Endothelial cell (in vitro differentiated cells): ENCODE measurements around the gene MKNK2. TPM values are rescaled to one million over a fixed set of nuclear protein-coding genes. Genes with fewer than 3 reads are reported as not detected.

Experiments used
- DNase-seq: peaks from one replicate; pipeline ENCODE4 v3.0.0; 2021; ENCODE audit warnings: low spot score
- H3K27ac Mint-ChIP-seq: one replicate; pipeline ENCODE4 v1.8.0; 2021; ENCODE audit warnings: mixed read lengths, inconsistent platforms; ENCODE audit not compliant: unreplicated experiment
- H3K27me3 Mint-ChIP-seq: one replicate; pipeline ENCODE4 v1.8.0; 2021; ENCODE audit warnings: mild to moderate bottlenecking, moderate library complexity, mixed read lengths, inconsistent platforms; ENCODE audit not compliant: unreplicated experiment
- H3K36me3 Mint-ChIP-seq: one replicate; pipeline ENCODE4 v1.8.0; 2021; ENCODE audit warnings: mild to moderate bottlenecking, low read depth, mixed read lengths, inconsistent platforms; ENCODE audit not compliant: unreplicated experiment
- H3K4me1 Mint-ChIP-seq: one replicate; pipeline ENCODE4 v1.8.0; 2021; ENCODE audit warnings: mild to moderate bottlenecking, mixed read lengths, inconsistent platforms; ENCODE audit not compliant: unreplicated experiment
- H3K4me3 Mint-ChIP-seq: one replicate; pipeline ENCODE4 v1.8.0; 2021; ENCODE audit warnings: mild to moderate bottlenecking, mixed read lengths, inconsistent platforms; ENCODE audit not compliant: unreplicated experiment
- H3K9me3 Mint-ChIP-seq: one replicate; pipeline ENCODE4 v1.8.0; 2021; ENCODE audit warnings: mixed read lengths, inconsistent platforms; ENCODE audit not compliant: unreplicated experiment
- total RNA-seq: library from RNA; stranded (reverse); fragmentation: NEBNext Ultra II Directional; extraction: Animal tissue kit (Norgen Biotek cat#: 25700); gene quantifications from one replicate; pipeline ENCODE4 v1.2.1, GENCODE V29; 2021; ENCODE audit not compliant: unreplicated experiment
- TF ChIP-seq, protein P1 (sequence below): fragments of 200-600 bp; sonication (generic); IDR thresholded peaks from one replicate; pipeline ENCODE4 v1.5.0; 2021; ENCODE audit warnings: antibody characterized with exemption; ENCODE audit not compliant: unreplicated experiment

MKNK2 gene
- total RNA-seq, 1 donor from 2014 or later, result 228 TPM

GRCh38 chr19:2014731-2015607 is 36.1 kb downstream of the MKNK2 start:
- Mint-ChIP-seq H3K27ac (no peak overlapping the region), H3K9me3 (no peaks in the 10 kb centered on the region), H3K4me3 (no peak overlapping the region), H3K36me3 (peaks cover 9% of the 10 kb centered on the region), H3K4me1 (no peaks in the 10 kb centered on the region), H3K27me3 (peaks cover 7% of the 10 kb centered on the region)
- TF ChIP-seq, protein P1, sequence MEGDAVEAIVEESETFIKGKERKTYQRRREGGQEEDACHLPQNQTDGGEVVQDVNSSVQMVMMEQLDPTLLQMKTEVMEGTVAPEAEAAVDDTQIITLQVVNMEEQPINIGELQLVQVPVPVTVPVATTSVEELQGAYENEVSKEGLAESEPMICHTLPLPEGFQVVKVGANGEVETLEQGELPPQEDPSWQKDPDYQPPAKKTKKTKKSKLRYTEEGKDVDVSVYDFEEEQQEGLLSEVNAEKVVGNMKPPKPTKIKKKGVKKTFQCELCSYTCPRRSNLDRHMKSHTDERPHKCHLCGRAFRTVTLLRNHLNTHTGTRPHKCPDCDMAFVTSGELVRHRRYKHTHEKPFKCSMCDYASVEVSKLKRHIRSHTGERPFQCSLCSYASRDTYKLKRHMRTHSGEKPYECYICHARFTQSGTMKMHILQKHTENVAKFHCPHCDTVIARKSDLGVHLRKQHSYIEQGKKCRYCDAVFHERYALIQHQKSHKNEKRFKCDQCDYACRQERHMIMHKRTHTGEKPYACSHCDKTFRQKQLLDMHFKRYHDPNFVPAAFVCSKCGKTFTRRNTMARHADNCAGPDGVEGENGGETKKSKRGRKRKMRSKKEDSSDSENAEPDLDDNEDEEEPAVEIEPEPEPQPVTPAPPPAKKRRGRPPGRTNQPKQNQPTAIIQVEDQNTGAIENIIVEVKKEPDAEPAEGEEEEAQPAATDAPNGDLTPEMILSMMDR, result no peak
- no peak for DNase-seq

DNA sequence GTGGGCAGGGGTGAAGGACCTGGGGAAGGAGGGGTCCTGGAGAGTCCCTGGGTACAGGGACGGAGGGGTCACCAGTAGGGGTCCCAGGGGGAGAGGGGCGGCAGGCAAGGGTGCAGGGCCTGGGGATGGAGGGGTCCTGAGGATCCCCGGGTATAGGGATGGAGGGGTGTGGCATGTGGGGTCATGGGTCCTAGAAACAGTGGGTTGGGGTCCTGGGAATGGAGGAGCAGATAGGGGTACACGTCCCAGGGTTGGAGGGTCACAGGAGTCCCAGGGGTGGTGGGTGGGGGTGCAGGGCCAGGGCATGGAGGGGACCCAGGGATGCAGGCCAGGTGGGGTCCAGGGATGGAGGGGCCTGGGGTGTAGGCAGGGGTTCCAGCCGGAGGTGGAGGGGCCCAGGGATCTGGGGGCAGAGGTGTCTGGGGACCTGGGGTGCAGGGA is 36.9 kb downstream of the MKNK2 start:
- no peak overlapping the region for H3K4me3 Mint-ChIP-seq
- H3K36me3 Mint-ChIP-seq, result peaks cover 9% of the 10 kb centered on the region
- no peaks in the 10 kb centered on the region for H3K9me3 Mint-ChIP-seq
- TF ChIP-seq, protein P1, result no peak
- H3K4me1 Mint-ChIP-seq, result no peaks in the 10 kb centered on the region
- peaks cover 7% of the 10 kb centered on the region for H3K27me3 Mint-ChIP-seq
- no peak overlapping the region for H3K27ac Mint-ChIP-seq
- no peak for DNase-seq

DNA sequence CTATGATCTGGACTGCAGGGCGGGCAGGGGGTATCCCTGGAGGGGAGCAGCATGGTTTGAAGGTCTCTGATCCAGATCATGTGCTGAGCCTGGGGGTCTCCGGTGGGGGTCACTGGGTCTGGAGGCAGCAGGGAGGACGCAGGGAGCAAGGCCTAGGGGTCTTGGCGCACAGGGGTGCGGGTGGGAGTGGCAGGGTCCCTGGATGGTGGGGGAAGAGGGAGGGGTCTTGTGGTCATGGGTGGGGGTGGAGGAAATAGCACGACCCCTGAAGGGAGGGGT is 37.4 kb downstream of the MKNK2 start:
- Mint-ChIP-seq H3K27ac (no peak overlapping the region), H3K4me1 (no peaks in the 10 kb centered on the region), H3K27me3 (peaks cover 7% of the 10 kb centered on the region), H3K4me3 (no peak overlapping the region), H3K9me3 (no peaks in the 10 kb centered on the region), H3K36me3 (peaks cover 9% of the 10 kb centered on the region)
- DNase-seq, result no peak
- TF ChIP-seq, protein P1, result no peak

DNA sequence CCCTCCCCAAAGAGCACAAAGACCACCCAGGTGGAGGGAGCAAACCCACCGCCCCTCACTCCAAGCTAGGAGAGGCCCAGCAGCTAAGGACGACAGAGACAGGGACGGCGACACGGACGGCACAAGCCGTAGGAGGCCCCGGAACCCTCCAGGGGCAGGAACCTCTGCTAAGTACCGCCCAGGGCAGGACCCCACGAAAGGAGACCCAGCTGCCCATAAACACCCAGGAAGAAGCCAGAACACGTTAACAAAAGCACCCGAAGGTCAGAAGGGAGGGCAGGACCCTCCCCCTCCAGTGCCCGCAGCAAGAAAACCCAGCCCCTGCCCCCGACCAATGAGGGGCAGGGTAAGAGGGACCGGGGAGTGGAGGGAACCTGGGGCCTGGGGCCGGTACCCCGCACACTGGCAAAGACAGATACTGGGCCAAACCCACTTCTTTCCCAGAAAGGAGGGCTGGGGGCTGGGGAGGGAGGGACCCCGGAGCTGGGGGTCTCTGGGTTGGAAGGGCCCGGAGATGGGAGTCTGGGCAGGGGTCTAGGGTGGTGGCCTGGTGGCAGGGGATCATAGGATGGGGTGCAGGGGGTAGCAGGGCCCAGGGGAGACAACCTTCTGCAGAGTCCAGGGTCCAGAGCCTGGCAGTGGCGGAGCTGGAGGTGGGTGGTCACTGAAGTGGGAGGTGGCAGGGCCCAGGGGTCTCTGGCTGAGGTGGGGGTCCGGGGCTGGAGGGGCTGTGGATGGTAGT is 37.9 kb downstream of the MKNK2 start:
- no peaks in the 10 kb centered on the region for H3K9me3 Mint-ChIP-seq
- DNase-seq, result no peak
- H3K4me1 Mint-ChIP-seq, result no peaks in the 10 kb centered on the region
- TF ChIP-seq, protein P1, result no peak
- H3K27me3 Mint-ChIP-seq, result peaks cover 7% of the 10 kb centered on the region
- peaks cover 9% of the 10 kb centered on the region for H3K36me3 Mint-ChIP-seq
- no peak overlapping the region for H3K4me3 Mint-ChIP-seq
- H3K27ac Mint-ChIP-seq, result no peak overlapping the region

DNA sequence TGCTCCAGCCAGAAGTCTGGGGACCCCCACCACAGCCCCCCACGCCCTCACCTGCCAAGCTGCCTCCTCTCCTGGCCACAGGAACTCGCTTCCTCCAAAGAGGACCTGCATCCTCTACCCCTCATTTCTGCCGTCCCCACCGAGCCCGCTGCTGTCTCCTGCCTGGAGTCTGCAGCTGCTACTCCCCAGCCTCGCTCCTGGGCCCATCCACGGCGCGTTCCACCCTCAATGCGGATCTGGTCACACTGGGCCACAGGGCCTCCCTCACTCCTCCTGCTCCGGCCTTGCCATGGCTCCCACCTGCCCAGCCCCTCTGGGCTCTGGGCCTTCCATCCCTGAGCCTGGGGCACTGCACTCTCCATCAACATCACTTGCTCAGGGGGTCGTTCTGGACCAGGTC is 39.9 kb downstream of the MKNK2 start:
- DNase-seq, result no peak
- Mint-ChIP-seq H3K9me3 (no peaks in the 10 kb centered on the region), H3K4me1 (no peaks in the 10 kb centered on the region), H3K27me3 (peaks cover 4% of the 10 kb centered on the region), H3K27ac (peak overlapping the region; percentile 48), H3K4me3 (no peak overlapping the region), H3K36me3 (peaks cover 9% of the 10 kb centered on the region)
- TF ChIP-seq, protein P1, result no peak
